ENCODE measurements around the gene SLCO4A1.

The SLCO4A1 gene

GRCh38 chr20:62648318-62648995, 6.2 kb downstream of the SLCO4A1 start:
- TF ChIP-seq CTCF (IDR thresholded peaks at IDR 0.05; ENCODE audit: insufficient read depth, low read depth, low read length, missing control alignments), result no peak
- no peak overlapping the region for H3K4me3 ChIP-seq (ENCODE audit: low read length)
- no peak for DNase-seq (ENCODE audit: low read depth)

GRCh38 chr20:62649140-62649539, 6.8 kb downstream of the SLCO4A1 start:
- H3K4me3 ChIP-seq (ENCODE audit: low read length), result no peak overlapping the region
- no peak for DNase-seq (ENCODE audit: low read depth)
- TF ChIP-seq CTCF (IDR thresholded peaks at IDR 0.05; ENCODE audit: insufficient read depth, low read depth, low read length, missing control alignments), result no peak

- DNase-seq (ENCODE audit: low read depth), result no peak
- no peak for TF ChIP-seq CTCF (IDR thresholded peaks at IDR 0.05; ENCODE audit: insufficient read depth, low read depth, low read length, missing control alignments)
- H3K4me3 ChIP-seq (ENCODE audit: low read length), result no peak overlapping the region
These were observed 8.4 kb downstream of the SLCO4A1 start for GRCh38 chr20:62650551-62651284.

DNA sequence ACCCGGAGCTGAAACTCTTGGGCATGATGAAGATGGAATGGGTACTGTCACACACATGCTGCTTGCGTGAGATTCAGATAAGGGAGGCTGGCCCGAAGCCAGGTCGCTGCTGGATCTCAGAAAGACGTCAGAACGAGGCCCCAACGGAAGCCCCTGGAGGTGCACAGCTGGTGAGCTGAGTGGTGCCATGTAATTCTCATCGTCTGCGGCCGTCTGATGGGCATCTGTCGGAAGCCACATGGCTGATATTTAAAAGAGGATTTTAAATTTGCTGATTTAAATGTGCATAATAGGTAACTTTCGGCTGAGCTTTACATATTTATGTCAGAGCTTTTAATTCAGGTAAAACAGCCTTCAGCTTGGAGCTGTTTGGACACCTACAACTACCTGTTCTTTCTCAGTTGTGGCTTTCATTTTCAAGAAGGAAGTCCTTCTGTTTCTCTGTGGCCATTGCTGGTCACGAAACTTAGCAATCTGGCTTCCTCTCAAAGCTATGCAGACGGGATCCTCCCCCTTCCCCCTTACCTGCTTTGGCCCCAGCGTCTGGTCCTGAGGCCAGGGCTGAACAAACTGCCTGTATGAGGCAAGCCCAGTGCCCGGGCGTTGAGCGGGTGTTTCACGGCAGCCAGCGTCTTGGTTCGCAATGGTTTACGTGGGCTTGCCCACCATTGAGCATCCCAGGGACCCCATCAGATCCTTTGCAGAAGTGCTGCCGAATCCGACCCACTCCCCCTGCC, 9.2 kb downstream of the SLCO4A1 start:
- peak; percentile 9 for DNase-seq (ENCODE audit: low read depth)
- TF ChIP-seq CTCF (IDR thresholded peaks at IDR 0.05; ENCODE audit: insufficient read depth, low read depth, low read length, missing control alignments), result no peak
- no peak overlapping the region for H3K4me3 ChIP-seq (ENCODE audit: low read length)

GRCh38 chr20:62652041-62652893, 10.0 kb downstream of the SLCO4A1 start:
- H3K4me3 ChIP-seq (ENCODE audit: low read length), result peak overlapping the region; percentile 11
- no peak for TF ChIP-seq CTCF (IDR thresholded peaks at IDR 0.05; ENCODE audit: insufficient read depth, low read depth, low read length, missing control alignments)
- peak; percentile 93 for DNase-seq (ENCODE audit: low read depth)

DNA sequence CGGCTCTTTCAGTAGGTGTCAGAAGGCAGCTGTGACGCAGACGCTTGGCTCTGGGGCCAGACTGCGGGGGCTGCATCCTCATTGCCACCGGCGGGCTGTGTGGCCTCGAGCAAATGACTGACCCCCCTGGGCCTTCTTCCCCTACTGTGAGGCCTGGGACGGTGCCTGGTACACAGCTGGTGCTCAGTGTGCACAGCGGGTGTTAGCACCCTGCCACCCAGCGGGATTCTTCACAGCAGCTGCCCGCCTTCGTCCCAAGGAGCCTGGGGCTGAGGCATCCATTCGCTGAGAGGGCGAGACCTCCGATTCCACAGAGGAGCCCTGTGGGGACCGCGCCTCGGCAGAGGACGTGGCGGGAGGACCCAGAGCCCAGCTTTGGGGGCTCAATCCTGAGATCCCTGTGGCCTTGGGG, 10.6 kb downstream of the SLCO4A1 start:
- no peak overlapping the region for H3K4me3 ChIP-seq (ENCODE audit: low read length)

More for the DNA sequence above, 10.6 kb downstream of the SLCO4A1 start:
- TF ChIP-seq CTCF (IDR thresholded peaks at IDR 0.05; ENCODE audit: insufficient read depth, low read depth, low read length, missing control alignments), result no peak
- DNase-seq (ENCODE audit: low read depth), result no peak

All from epithelial cell of esophagus (primary cell).